ENCODE results near the gene VAV2. TPM values are rescaled to one million over a fixed set of nuclear protein-coding genes. Genes with fewer than 3 reads are reported as not detected.

Gene VAV2
- total and polyA plus RNA-seq, 12 donors = 2.9 to 7.1 (median 5.0) TPM

- no peaks in the 10 kb centered on the region for H3K36me3 ChIP-seq
- intact Hi-C loops (cut with DNase I) = loop anchor here in 1 of 10 donors (10.0 kb wide), 1 partner anchor 70 kb away; no protein-coding TSS in a partner anchor
- ATAC-seq = peak in 5 of 8 donors; percentile 9 to 33 (median 22)
These were observed 147.2 kb downstream of the VAV2 start for GRCh38 chr9:133844881-133845410.

GRCh38 chr9:133844398-133844784 lies 147.7 kb downstream of the VAV2 start:
- Histone ChIP-seq H3K9me3 (no peaks in the 10 kb centered on the region), H3K4me3 (peak overlapping the region in 3 of 10 donors; percentile 32 to 42 (median 38)), H3K36me3 (no peaks in the 10 kb centered on the region), H3K27ac (peak overlapping the region in 9 of 10 donors; percentile 65 to 93 (median 75)), H3K4me1 (peaks cover 0 to 43% (median 21%) of the 10 kb centered on the region in 9 donors), H3K27me3 (no peaks in the 10 kb centered on the region)
- intact Hi-C loops (cut with DNase I) = loop anchor here in 1 of 10 donors (10.0 kb wide), 1 partner anchor 70 kb away; no protein-coding TSS in a partner anchor
- DNase-seq = no peak
- no peak for ATAC-seq
- no peak for TF ChIP-seq CTCF (IDR thresholded peaks at IDR 0.05)
- 79 to 86% methylated on average over 7 of the region's 7 CpGs for WGBS, 2 donors

More at GRCh38 chr9:133844881-133845410, 147.2 kb downstream of the VAV2 start:
- no peak for TF ChIP-seq CTCF (IDR thresholded peaks at IDR 0.05)
- peak overlapping the region in 9 of 10 donors; percentile 65 to 93 (median 75) for H3K27ac ChIP-seq
- no peaks in the 10 kb centered on the region for H3K27me3 ChIP-seq
- DNase-seq = no peak
- peak overlapping the region in 7 of 10 donors; percentile 17 to 43 (median 38) for H3K4me3 ChIP-seq
- WGBS, 2 donors = 55 to 63% methylated on average over 23 of the region's 23 CpGs
- H3K4me1 ChIP-seq = peaks cover 0 to 38% (median 18%) of the 10 kb centered on the region in 9 donors
- no peaks in the 10 kb centered on the region for H3K9me3 ChIP-seq

GRCh38 chr9:133843751-133844397 lies 148.2 kb downstream of the VAV2 start:
- no peaks in the 10 kb centered on the region for H3K27me3 ChIP-seq
- no peak for TF ChIP-seq CTCF (IDR thresholded peaks at IDR 0.05)
- no peak for ATAC-seq
- 77 to 82% methylated on average over 19 of the region's 19 CpGs for WGBS, 2 donors
- intact Hi-C loops (cut with DNase I) = loop anchor here in 1 of 10 donors (10.0 kb wide), 1 partner anchor 71 kb away; no protein-coding TSS in a partner anchor
- H3K4me3 ChIP-seq = no peak overlapping the region
- peaks cover 0 to 43% (median 21%) of the 10 kb centered on the region in 9 donors for H3K4me1 ChIP-seq
- peak overlapping the region in 4 of 10 donors; percentile 73 to 93 (median 76) for H3K27ac ChIP-seq
- no peaks in the 10 kb centered on the region for H3K36me3 ChIP-seq
- no peaks in the 10 kb centered on the region for H3K9me3 ChIP-seq
- no peak for DNase-seq

GRCh38 chr9:133843250-133843649 lies 148.9 kb downstream of the VAV2 start:
- 97 to 98% methylated on average over 5 of the region's 5 CpGs for WGBS, 2 donors
- H3K4me3 ChIP-seq = no peak overlapping the region
- intact Hi-C loops (cut with DNase I) = loop anchor here in 1 of 10 donors (10.0 kb wide), 1 partner anchor 72 kb away; no protein-coding TSS in a partner anchor
- ATAC-seq (no peak), DNase-seq (no peak)
- H3K27me3 ChIP-seq = no peaks in the 10 kb centered on the region
- peaks cover 0 to 43% (median 21%) of the 10 kb centered on the region in 9 donors for H3K4me1 ChIP-seq
- H3K27ac ChIP-seq = no peak overlapping the region
- TF ChIP-seq CTCF (IDR thresholded peaks at IDR 0.05) = no peak
- no peaks in the 10 kb centered on the region for H3K9me3 ChIP-seq
- no peaks in the 10 kb centered on the region for H3K36me3 ChIP-seq
